ENCODE data around the gene FOXP3.
"Not testable (repeated sequence)": the region's sequence is repeated elsewhere in the genome, so short reads cannot be mapped to it uniquely, and the experiment has no call there.

Gene FOXP3

GRCh38 chrX:49264460-49264859 lies at the start of gene FOXP3:
Gene FOXP3 (minus strand): TSS chrX:49264710. CDS start chrX:49258505, 6,205 bp downstream.
- no peak for DNase-seq
- ATAC-seq = no peak

DNA sequence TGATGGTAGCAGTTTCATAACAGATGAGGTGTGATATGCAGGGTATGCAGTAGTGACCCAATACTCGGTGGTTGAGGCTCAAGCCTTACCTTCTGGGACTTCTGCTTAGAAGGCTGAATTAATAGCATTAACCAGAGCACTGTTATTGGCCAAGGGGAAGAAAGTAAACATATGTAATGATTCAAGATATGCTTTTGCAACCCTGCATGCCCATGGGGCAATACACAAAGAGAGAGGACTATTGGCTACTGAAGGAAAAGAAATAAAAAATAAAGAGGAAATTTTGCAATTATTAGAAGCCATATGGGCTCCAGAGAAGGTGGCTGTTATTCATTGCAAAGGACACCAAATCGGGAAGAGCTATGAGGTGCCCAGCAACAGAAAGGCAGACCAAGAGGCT lies 47.7 kb upstream of the FOXP3 start:
- DNase-seq = no peak
- no peak for ATAC-seq

DNA sequence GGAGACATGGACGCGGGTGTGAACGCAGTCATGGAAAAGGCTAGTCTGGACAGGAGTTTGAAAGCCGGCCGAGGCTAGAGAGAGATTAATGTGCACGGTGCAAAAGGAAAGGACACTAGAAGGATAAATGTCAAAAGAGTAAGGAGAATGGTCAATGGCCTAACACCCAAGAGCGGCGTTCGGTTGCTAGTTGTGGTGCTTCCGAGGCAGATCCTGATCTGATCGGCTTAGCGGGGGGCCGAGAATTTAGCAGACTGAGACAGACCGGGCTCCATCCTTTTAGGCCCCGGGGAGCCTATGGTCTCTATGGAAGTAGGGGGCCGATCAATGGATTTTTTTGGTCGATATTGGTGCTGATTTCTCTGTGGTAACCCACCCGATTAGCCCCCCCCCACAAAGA lies 45.9 kb upstream of the FOXP3 start:
- DNase-seq (no peak), ATAC-seq (no peak)

DNA sequence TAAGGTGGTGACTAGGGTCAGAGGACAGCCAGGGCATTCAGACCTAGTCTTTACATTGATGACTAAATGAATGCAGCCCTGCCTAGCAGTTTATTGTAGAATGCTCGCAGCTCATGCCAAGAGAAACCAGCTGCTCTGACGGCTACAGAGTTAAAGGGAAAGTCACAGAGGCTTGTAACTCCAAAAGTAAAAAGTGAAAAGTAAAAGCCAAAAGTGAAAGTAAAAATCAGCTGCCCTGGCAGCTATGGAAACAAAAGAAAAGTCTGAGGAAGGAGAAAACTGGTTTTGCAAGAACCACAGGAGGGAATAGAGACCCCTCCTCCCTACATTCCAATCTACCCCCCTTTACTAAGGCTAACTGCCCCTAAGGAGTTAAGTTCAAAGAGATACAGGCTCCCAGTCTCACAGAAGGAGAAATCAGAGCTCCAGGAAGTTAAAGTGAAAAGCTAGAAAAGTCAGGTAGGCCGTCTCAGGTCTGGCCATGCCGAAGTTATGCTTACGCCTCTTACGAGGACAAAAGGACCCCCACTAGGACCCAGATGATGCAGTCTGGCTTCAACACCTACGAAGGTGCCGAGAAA lies 45.0 kb upstream of the FOXP3 start:
- ATAC-seq = no peak
- DNase-seq = no peak

DNA sequence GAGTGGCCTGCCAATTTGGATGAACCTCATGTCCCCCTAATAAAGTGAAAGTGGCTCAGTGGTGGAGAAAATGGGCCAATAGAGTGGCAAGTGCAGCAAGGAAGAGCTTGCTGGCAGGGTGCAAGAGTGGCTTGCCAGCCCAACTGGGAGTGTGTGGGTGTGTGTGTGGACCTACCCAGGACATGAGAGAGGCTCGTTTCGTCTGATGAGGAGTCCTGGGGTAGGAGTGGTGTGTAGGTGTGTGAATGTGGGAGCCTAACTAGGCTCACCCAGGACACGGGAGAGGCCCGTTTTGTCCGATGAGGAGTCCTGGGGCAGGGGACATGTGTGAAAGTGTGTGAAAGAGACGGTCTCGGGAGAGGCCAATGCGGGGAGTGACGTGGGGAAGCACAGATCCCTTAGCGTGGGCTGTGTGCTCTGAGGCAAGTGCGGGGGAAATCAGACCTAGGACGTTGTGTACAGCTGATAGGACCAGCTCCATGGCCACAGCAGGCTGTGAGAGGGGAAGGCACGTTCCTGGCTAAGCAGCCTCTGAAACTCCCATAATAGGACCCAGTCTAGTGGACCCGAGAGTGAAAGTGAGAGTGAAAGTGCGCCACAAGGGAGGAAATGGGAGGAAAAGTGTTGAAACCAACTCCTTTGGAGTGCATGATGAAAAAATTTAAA lies 44.2 kb upstream of the FOXP3 start:
- peak; percentile 73 for ATAC-seq

GRCh38 chrX:49307775-49308174 lies 43.3 kb upstream of the FOXP3 start:
- DNase-seq, ATAC-seq: not testable (repeated sequence)

More for the DNA sequence above, 44.2 kb upstream of the FOXP3 start:
- no peak for DNase-seq

GRCh38 chrX:49303346-49303745 lies 38.8 kb upstream of the FOXP3 start, which contains the start of gene GAGE10:
Gene GAGE10 (plus strand): TSS chrX:49303646. CDS start chrX:49304860, 1,214 bp downstream.
- ATAC-seq (no peak), DNase-seq (no peak)

- no peak for DNase-seq
- no peak for ATAC-seq
Measured at GRCh38 chrX:49300703-49301102, 36.2 kb upstream of the FOXP3 start.

- ATAC-seq, DNase-seq: not testable (repeated sequence)
Measured at GRCh38 chrX:49299293-49299692, 34.8 kb upstream of the FOXP3 start.

- DNase-seq (no peak), ATAC-seq (no peak)
Measured at GRCh38 chrX:49292400-49293362, 28.2 kb upstream of the FOXP3 start.

- DNase-seq = peak; percentile 79
- peak; percentile 94 for ATAC-seq
Measured at GRCh38 chrX:49291615-49292337, 27.3 kb upstream of the FOXP3 start.

DNA sequence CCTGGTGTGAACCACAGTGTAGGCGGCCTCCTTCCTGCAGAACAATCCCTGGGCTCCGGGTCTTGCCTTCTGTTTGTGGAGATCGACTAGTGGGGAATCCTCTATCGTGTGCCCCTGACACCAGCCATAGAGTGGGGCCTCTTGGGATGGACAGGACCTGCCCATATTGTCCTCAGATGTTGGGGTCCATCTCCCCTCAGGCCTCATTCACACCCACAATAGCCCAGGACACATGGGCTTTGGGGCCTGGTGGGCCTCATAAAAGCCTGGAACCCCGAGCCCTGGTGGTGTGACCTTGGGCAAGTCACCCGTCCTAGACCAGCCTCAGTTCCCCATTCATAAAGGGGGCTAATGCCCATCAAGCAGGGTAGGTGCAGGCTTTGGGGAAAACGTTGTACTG lies 25.7 kb upstream of the FOXP3 start:
- DNase-seq = no peak
- ATAC-seq = no peak

DNA sequence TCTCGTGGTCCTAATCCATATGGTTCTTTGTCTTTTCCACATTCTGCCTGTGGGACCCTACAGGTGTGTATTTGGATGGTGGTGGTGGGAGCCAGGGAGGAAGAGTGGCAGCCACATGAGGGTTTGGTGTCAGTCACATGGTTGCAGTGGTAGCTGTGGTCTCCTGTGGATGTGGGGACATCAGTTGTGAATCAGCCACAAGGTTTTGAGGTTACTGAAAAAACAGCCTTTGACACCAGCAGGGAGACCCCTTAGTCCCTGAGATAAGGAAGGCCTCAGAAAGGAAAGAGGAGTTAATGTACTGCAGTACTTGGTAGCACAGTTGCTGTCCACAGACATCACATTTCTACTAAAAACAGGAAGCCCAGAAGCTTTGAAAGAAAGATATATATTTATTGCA lies 23.2 kb upstream of the FOXP3 start:
- ATAC-seq = no peak
- DNase-seq = no peak

GRCh38 chrX:49286581-49286980 lies 22.1 kb upstream of the FOXP3 start:
- DNase-seq = no peak
- no peak for ATAC-seq

GRCh38 chrX:49286136-49286535 lies 21.6 kb upstream of the FOXP3 start:
- ATAC-seq = no peak
- no peak for DNase-seq

DNA sequence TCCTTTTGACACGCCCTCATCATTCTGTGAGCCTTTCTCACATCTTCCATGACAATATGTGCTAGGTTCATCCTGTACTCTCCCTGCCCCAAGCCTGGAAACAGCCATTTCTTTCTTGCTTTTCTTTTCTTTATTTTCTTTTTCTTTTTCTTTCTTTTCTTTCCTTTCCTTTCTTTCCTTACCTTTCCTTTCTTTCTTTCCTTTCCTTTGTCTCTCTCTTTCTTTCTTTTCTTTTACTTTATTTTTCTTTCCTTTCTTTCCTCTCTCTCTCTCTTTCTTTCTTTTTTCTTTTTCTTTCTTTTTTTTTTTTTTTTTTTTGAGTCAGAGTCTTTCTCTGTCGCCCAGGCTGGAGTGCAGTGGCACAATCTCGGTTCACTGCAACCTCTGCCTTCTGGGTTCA lies 19.7 kb upstream of the FOXP3 start:
- ATAC-seq (no peak), DNase-seq (no peak)

DNA sequence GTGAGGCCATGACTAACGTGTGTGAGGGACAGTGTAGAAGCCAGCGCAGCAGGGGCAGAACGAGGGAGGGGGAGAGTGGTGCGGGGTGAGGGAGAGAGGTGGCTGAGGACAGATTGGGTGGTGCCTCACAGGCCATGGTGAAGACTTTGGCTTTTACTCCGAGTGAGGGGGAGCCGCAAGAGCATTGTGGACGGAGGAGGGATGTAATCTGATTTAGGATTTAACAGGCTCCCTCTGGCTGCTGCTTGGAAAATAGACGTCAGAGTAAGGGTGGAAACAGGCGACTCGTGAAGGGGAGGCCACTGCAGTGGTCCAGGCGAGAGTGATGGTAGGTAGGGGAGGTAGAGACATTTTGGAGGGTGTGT lies 18.1 kb upstream of the FOXP3 start:
- DNase-seq (no peak), ATAC-seq (no peak)

GRCh38 chrX:49278081-49278480 lies 13.6 kb upstream of the FOXP3 start:
- DNase-seq (no peak), ATAC-seq (no peak)

DNA sequence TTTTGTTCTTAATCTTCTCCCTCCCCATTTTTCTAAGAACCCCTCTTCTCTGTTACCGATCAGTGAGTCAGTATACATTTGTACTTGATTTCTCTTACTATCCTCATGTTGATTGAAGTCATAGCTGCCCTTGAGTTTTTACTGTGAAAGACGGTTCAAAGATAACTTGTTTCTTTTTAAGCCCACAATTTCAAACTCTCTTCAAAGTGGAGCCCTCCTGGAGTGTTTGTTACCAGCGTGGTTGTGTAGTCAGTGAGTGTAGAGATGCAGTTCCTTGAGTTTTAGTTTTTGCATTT lies 13.0 kb upstream of the FOXP3 start:
- DNase-seq = no peak
- peak; percentile 11 for ATAC-seq

DNA sequence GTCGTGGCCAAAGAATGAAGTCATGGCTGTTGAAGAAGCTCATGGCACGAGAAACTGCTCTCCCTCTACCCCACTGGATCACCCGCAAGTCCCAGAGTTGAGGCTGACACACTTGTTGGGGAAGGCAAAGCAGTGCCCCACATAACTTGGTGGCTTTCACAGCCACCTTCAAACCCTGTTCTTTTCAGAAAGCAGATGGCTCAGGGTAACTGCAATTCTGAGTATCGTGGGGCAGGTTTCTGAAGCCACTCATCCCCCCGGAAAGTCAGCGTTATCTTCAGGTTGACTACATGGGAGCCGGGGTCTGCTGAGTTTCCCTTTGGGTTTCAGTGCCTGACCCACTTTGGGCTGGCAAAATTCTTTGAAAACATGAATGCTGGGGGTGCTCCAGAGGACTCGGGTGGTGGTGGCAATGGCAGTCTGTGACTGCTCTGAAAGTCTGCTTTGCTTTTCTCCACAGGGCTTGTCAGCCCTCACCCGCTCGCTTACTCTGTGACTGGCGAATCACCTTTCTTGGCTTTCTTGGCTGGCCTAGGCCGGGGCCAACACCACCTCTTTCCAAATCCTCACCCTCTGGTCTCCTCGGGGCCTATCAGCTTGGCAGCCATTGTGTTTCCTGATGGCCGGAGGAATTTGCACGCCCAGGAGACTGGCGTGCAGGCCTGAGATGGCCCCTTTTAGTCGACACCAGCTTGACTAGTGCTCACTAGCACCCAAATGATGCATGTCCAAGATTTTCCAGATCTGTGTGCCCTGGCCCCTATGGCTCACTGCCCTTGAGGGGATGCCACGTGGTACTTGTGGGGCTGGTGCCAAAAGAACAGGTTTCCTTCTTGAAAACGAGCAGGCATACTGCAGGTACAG lies 12.4 kb upstream of the FOXP3 start:
- ATAC-seq (peak; percentile 16), DNase-seq (no peak)

GRCh38 chrX:49276207-49276606 lies 11.7 kb upstream of the FOXP3 start:
- DNase-seq (no peak), ATAC-seq (no peak)

Measured in stimulated activated naive CD8-positive, alpha-beta T cell treated with anti-CD3 and anti-CD28 coated beads, Interleukin-15, Interleukin-2, amounts not matched to agents 100 U/mL and 50 U/mL, for 24 hours (primary cell).